ENCODE data around the gene TULP1. TPM values are rescaled to one million over a fixed set of nuclear protein-coding genes. Genes with fewer than 3 reads are reported as not detected.

TULP1 gene
- total RNA-seq, 1 donor from 2014 or later, result under 0.01 TPM

- FAIRE-seq, result no peak
- peaks cover 24% of the 10 kb centered on the region for H3K36me3 ChIP-seq (ENCODE audit: control insufficient read depth, insufficient read depth, low read length)
- H3K27me3 ChIP-seq (ENCODE audit: control insufficient read depth, insufficient read depth, low read length), result no peaks in the 10 kb centered on the region
- no peak overlapping the region for H3K4me3 ChIP-seq (ENCODE audit: low read depth, low read length)
- TF ChIP-seq, protein P1, sequence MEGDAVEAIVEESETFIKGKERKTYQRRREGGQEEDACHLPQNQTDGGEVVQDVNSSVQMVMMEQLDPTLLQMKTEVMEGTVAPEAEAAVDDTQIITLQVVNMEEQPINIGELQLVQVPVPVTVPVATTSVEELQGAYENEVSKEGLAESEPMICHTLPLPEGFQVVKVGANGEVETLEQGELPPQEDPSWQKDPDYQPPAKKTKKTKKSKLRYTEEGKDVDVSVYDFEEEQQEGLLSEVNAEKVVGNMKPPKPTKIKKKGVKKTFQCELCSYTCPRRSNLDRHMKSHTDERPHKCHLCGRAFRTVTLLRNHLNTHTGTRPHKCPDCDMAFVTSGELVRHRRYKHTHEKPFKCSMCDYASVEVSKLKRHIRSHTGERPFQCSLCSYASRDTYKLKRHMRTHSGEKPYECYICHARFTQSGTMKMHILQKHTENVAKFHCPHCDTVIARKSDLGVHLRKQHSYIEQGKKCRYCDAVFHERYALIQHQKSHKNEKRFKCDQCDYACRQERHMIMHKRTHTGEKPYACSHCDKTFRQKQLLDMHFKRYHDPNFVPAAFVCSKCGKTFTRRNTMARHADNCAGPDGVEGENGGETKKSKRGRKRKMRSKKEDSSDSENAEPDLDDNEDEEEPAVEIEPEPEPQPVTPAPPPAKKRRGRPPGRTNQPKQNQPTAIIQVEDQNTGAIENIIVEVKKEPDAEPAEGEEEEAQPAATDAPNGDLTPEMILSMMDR (IDR thresholded peaks at IDR 0.05; ENCODE audit: insufficient read depth, low read length, severe bottlenecking), result no peak
- no peak for DNase-seq (ENCODE audit: low read depth)
Observed at GRCh38 chr6:35476004-35476403, 36.7 kb downstream of the TULP1 start.

DNA sequence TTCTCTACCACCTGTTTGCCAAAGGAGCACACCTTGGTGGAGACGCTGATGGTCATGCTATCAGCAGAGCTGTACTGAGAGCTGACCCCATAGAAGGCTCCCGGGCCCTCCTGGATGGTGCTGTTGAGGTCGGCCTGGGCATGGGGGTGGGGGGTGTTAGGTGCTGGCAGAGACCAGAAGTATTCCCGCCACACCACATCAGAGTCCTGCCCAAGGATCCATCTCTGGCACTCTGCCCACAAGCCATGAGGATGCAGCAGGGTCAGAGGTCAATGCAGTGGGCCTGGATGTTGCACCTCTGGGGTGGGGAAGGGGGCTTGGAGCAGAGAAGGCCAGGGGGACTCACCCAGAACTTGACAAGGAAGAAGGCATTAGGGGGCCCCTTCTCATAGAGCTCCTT, 37.1 kb downstream of the TULP1 start:
- DNase-seq (ENCODE audit: low read depth) (no peak), FAIRE-seq (no peak)
- Histone ChIP-seq H3K36me3 (ENCODE audit: control insufficient read depth, insufficient read depth, low read length) (peaks cover 26% of the 10 kb centered on the region), H3K4me3 (ENCODE audit: low read depth, low read length) (no peak overlapping the region), H3K27me3 (ENCODE audit: control insufficient read depth, insufficient read depth, low read length) (no peaks in the 10 kb centered on the region)
- TF ChIP-seq, protein P1 (IDR thresholded peaks at IDR 0.05; ENCODE audit: insufficient read depth, low read length, severe bottlenecking), result no peak

- H3K4me3 ChIP-seq (ENCODE audit: low read depth, low read length), result no peak overlapping the region
- peaks cover 27% of the 10 kb centered on the region for H3K36me3 ChIP-seq (ENCODE audit: control insufficient read depth, insufficient read depth, low read length)
- H3K27me3 ChIP-seq (ENCODE audit: control insufficient read depth, insufficient read depth, low read length), result no peaks in the 10 kb centered on the region
- DNase-seq (ENCODE audit: low read depth) (no peak), FAIRE-seq (no peak)
- TF ChIP-seq, protein P1 (IDR thresholded peaks at IDR 0.05; ENCODE audit: insufficient read depth, low read length, severe bottlenecking), result no peak
Observed at GRCh38 chr6:35474942-35475570, 37.6 kb downstream of the TULP1 start.

DNA sequence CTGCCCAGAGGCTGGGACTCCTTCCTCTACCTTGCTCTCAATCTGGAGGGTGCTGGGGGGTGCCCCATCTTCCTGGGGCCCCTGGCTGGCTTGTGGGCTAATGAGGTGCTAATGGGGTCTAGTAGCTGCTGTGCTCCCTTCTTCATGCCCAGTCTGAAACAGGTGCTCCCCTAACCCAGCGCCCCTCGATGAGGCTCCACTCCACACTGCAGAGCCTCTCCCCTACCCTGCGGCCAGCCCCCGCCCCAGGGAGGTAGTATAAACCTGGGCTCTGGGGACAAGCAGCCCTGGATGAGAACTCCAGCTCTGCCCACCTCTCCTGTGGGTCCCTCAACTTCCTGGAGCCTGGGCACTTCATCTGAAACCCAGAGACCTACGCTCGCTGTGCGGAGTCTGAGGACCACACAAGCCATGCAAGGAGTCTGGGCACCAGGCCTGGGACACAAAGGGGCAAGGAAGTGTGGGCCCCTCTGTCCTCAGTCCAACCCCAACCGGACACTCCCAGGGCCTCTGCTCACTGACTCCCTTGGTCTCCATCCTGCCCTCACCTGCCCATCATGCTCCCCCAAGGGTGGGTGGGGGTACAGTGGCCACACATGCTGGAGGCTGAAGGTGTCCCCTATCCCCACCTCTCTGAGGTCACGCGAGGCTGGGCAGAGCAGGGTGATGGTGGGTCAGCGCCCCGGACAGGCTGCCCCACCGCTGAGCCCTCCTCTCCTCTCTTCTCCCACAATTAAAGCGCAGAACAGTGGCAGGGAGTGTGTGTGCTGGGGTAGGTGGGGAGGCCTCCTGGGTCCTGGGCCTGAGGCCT, 38.4 kb downstream of the TULP1 start:
- TF ChIP-seq, protein P1 (IDR thresholded peaks at IDR 0.05; ENCODE audit: insufficient read depth, low read length, severe bottlenecking), result no peak
- DNase-seq (ENCODE audit: low read depth), result no peak
- no peaks in the 10 kb centered on the region for H3K27me3 ChIP-seq (ENCODE audit: control insufficient read depth, insufficient read depth, low read length)
- peaks cover 32% of the 10 kb centered on the region for H3K36me3 ChIP-seq (ENCODE audit: control insufficient read depth, insufficient read depth, low read length)
- FAIRE-seq, result no peak
- H3K4me3 ChIP-seq (ENCODE audit: low read depth, low read length), result no peak overlapping the region

- no peak overlapping the region for H3K4me3 ChIP-seq (ENCODE audit: low read depth, low read length)
- H3K27me3 ChIP-seq (ENCODE audit: control insufficient read depth, insufficient read depth, low read length), result no peaks in the 10 kb centered on the region
- no peak for DNase-seq (ENCODE audit: low read depth)
- peaks cover 35% of the 10 kb centered on the region for H3K36me3 ChIP-seq (ENCODE audit: control insufficient read depth, insufficient read depth, low read length)
- TF ChIP-seq, protein P1 (IDR thresholded peaks at IDR 0.05; ENCODE audit: insufficient read depth, low read length, severe bottlenecking), result no peak
- no peak for FAIRE-seq
Observed at GRCh38 chr6:35473850-35474130, 38.9 kb downstream of the TULP1 start.
